CD4-positive, alpha-beta T cell (primary cell): ENCODE data around the gene TAX1BP1. TPM values are rescaled to one million over a fixed set of nuclear protein-coding genes. Genes with fewer than 3 reads are reported as not detected.

Experiments
- ATAC-seq: fragments of 200-7000 bp; cut with Tn5 transposase; one replicate; pipeline ENCODE4 v1.10.0; 2022; ENCODE audit warnings: mild to moderate bottlenecking; ENCODE audit not compliant: poor library complexity
- CTCF ChIA-PET: fragments of 350-600 bp; sonication (Branson Sonifier 250); formaldehyde crosslinking; loops from one replicate; lab custom pipeline; 2021; ENCODE audit warnings: antibody characterized with exemption, inconsistent platforms; lab: Charles Lee
- POLR2A ChIA-PET: fragments of 350-600 bp; sonication (Branson Sonifier 250); formaldehyde crosslinking; loops from one replicate; lab custom pipeline; 2021; ENCODE audit warnings: antibody characterized with exemption, inconsistent platforms; lab: Charles Lee
- DNase-seq, 14 experiments: peaks; one replicate each; pipeline ENCODE4 v3.0.0-alpha.2; 2013 to 2020; ENCODE audit warnings: mixed read lengths in 2 of 14
- H3K27ac ChIP-seq, 2 donors: one replicate each; pipeline versions ENCODE4 v1.5.1 to v1.7.0; 2013; ENCODE audit warnings: low read length in 2 of 2, low read depth in 1 of 2, mild to moderate bottlenecking in 1 of 2
- H3K27me3 ChIP-seq, 2 experiments: 1 replicate in 1 of 2; 2 replicates in 1 of 2; pipeline versions ENCODE4 v1.6.1 to v1.7.0; 2013; ENCODE audit warnings: low read length in 2 of 2, control low read depth in 1 of 2, mild to moderate bottlenecking in 1 of 2, moderate library complexity in 1 of 2; ENCODE audit not compliant: insufficient read depth in 2 of 2, control insufficient read depth in 1 of 2
- H3K36me3 ChIP-seq: one replicate; pipeline ENCODE4 v1.6.1; 2013; ENCODE audit warnings: low read length, control low read depth; ENCODE audit not compliant: insufficient read depth
- H3K4me1 ChIP-seq: one replicate; pipeline ENCODE4 v1.6.1; 2013; ENCODE audit warnings: low read length, control low read depth; ENCODE audit not compliant: insufficient read depth
- H3K4me3 ChIP-seq: one replicate; pipeline ENCODE4 v1.5.1; 2013; ENCODE audit warnings: mild to moderate bottlenecking, low read length, moderate library complexity
- H3K9me3 ChIP-seq, 2 experiments: 1 replicate in 1 of 2; 2 replicates in 1 of 2; pipeline versions ENCODE4 v1.6.1 to v1.7.0; 2013; ENCODE audit warnings: low read length in 2 of 2, mild to moderate bottlenecking in 2 of 2, control low read depth in 1 of 2, moderate library complexity in 1 of 2; ENCODE audit not compliant: control insufficient read depth in 1 of 2, insufficient read depth in 1 of 2
- H3K27ac Mint-ChIP-seq: one replicate; pipeline ENCODE4 v1.8.0; 2020; ENCODE audit warnings: mixed read lengths
- H3K27me3 Mint-ChIP-seq: one replicate; pipeline ENCODE4 v1.8.0; 2021; ENCODE audit warnings: mixed read lengths
- H3K36me3 Mint-ChIP-seq: one replicate; pipeline ENCODE4 v1.8.0; 2021; ENCODE audit warnings: low read depth, mixed read lengths
- H3K4me1 Mint-ChIP-seq: one replicate; pipeline ENCODE4 v1.8.0; 2021; ENCODE audit warnings: low read depth, mixed read lengths
- H3K4me3 Mint-ChIP-seq: one replicate; pipeline ENCODE4 v1.8.0; 2020; ENCODE audit warnings: mild to moderate bottlenecking, mixed read lengths
- H3K9me3 Mint-ChIP-seq: one replicate; pipeline ENCODE4 v1.8.0; 2020; ENCODE audit warnings: mixed read lengths
- intact Hi-C, 2 experiments: fragments of 100-400 bp; cut with DNase I in 1 of 2; cut with micrococcal nuclease in 1 of 2; formaldehyde crosslinking; loops; one replicate each; pipeline versions ENCODE4 v1.15.1 to v1.9.0; 2023 to 2025; cut with DNase I, micrococcal nuclease
- total RNA-seq, 174 experiments: library from RNA in 2 of 174; stranded (reverse) in 2 of 174; gene quantifications; one replicate each; pipeline ENCODE4 v1.2.3 and lab custom pipeline; 2021 to 2026
- TF ChIP-seq, protein P1 (sequence below): fragments of 200-600 bp; IDR thresholded peaks from one replicate; pipeline ENCODE4 v1.8.0; 2022; ENCODE audit warnings: antibody characterized with exemption, mild to moderate bottlenecking

The TAX1BP1 gene
- total RNA-seq, 2 experiments from 2014 or later: 115 TPM

GRCh38 chr7:27735165-27735564 is 4.8 kb upstream of the TAX1BP1 start:
- no peaks in the 10 kb centered on the region for H3K9me3 ChIP-seq
- intact Hi-C loops: loop anchor here in 1 of 2 experiments (10.0 kb wide), 1 partner anchor 450 kb away; the partner anchor contains the start of gene JAZF1
- peaks cover 11% of the 10 kb centered on the region for H3K36me3 Mint-ChIP-seq
- no peak overlapping the region for H3K27ac ChIP-seq
- peaks cover 13% of the 10 kb centered on the region for H3K4me1 Mint-ChIP-seq
- no peak for ATAC-seq
- CTCF ChIA-PET: no interaction called here
- no peaks in the 10 kb centered on the region for H3K27me3 ChIP-seq
- H3K4me3 Mint-ChIP-seq: no peak overlapping the region
- no peaks in the 10 kb centered on the region for H3K27me3 Mint-ChIP-seq
- no peak overlapping the region for H3K27ac Mint-ChIP-seq
- TF ChIP-seq, protein P1, sequence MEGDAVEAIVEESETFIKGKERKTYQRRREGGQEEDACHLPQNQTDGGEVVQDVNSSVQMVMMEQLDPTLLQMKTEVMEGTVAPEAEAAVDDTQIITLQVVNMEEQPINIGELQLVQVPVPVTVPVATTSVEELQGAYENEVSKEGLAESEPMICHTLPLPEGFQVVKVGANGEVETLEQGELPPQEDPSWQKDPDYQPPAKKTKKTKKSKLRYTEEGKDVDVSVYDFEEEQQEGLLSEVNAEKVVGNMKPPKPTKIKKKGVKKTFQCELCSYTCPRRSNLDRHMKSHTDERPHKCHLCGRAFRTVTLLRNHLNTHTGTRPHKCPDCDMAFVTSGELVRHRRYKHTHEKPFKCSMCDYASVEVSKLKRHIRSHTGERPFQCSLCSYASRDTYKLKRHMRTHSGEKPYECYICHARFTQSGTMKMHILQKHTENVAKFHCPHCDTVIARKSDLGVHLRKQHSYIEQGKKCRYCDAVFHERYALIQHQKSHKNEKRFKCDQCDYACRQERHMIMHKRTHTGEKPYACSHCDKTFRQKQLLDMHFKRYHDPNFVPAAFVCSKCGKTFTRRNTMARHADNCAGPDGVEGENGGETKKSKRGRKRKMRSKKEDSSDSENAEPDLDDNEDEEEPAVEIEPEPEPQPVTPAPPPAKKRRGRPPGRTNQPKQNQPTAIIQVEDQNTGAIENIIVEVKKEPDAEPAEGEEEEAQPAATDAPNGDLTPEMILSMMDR: no peak
- no peaks in the 10 kb centered on the region for H3K9me3 Mint-ChIP-seq
- DNase-seq: no peak
- POLR2A ChIA-PET: interaction anchor here (0.6 kb wide), 1 partner anchor 534 kb away, joined by 3 read pairs; no protein-coding TSS in a partner anchor
- H3K4me1 ChIP-seq: no peaks in the 10 kb centered on the region
- no peak overlapping the region for H3K4me3 ChIP-seq
- no peaks in the 10 kb centered on the region for H3K36me3 ChIP-seq

DNA sequence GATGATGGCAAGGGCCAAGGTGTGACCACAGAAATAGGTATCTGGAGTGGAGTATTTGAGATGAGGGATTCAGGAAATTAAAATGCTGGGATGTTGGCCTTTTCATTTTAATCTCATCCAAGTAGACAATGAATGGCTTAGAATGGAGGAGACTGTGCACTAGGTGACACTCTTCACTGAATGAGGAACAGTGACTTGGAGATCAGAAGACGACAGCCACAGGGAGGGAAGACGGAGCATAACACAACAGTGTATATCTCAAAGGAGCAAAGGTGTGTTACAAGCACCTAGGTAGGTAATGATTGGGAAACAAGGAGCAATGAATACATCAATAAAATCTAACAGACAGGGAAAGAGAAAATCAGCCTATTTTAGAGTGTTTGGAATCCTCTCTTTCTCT is 4.1 kb upstream of the TAX1BP1 start:
- intact Hi-C loops: loop anchor here in 1 of 2 experiments (10.0 kb wide), 1 partner anchor 449 kb away; the partner anchor contains the start of gene JAZF1
- POLR2A ChIA-PET: no interaction called here
- Histone ChIP-seq H3K36me3 (no peaks in the 10 kb centered on the region), H3K27ac (no peak overlapping the region), H3K9me3 (no peaks in the 10 kb centered on the region), H3K4me3 (no peak overlapping the region), H3K4me1 (peaks cover 1% of the 10 kb centered on the region), H3K27me3 (no peaks in the 10 kb centered on the region)
- TF ChIP-seq, protein P1: no peak
- Mint-ChIP-seq H3K4me3 (peak overlapping the region; percentile 1), H3K36me3 (peaks cover 18% of the 10 kb centered on the region), H3K9me3 (no peaks in the 10 kb centered on the region), H3K27ac (no peak overlapping the region), H3K4me1 (peaks cover 18% of the 10 kb centered on the region), H3K27me3 (no peaks in the 10 kb centered on the region)
- DNase-seq (no peak), ATAC-seq (no peak)
- CTCF ChIA-PET: no interaction called here

DNA sequence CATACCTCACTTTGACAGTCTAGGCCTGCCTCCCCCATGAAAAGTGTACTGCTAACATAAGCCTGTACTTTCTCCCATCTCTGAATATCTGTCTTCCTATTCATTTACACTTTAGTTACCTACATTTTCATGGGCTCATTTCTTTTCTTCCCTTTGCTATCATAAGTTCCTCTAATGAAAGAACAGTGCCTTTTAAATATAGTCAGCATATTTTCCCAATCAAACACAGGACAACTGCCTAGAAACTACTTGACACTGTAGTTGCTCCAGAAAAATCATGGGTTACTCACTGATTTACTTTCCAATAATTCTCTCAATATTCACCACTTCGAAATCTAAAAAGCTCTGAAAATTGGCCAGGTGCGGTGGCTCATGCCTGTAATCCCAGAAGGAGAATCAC is 2.8 kb upstream of the TAX1BP1 start:
- ChIA-PET POLR2A (no interaction called here), CTCF (interaction anchor here (0.9 kb wide), 1 partner anchor 83 kb away, joined by 3 read pairs; no protein-coding TSS in a partner anchor)
- peaks cover 32% of the 10 kb centered on the region for H3K4me1 Mint-ChIP-seq
- ATAC-seq: no peak
- Histone ChIP-seq H3K27me3 (no peaks in the 10 kb centered on the region), H3K9me3 (no peaks in the 10 kb centered on the region), H3K27ac (no peak overlapping the region), H3K36me3 (no peaks in the 10 kb centered on the region), H3K4me1 (peaks cover 10% of the 10 kb centered on the region), H3K4me3 (no peak overlapping the region)
- peaks cover 26% of the 10 kb centered on the region for H3K36me3 Mint-ChIP-seq
- intact Hi-C loops: loop anchor here in 1 of 2 experiments (10.0 kb wide), 1 partner anchor 448 kb away; the partner anchor contains the start of gene JAZF1
- TF ChIP-seq, protein P1: no peak
- no peaks in the 10 kb centered on the region for H3K9me3 Mint-ChIP-seq
- H3K27me3 Mint-ChIP-seq: no peaks in the 10 kb centered on the region
- DNase-seq: no peak
- H3K27ac Mint-ChIP-seq: no peak overlapping the region
- no peak overlapping the region for H3K4me3 Mint-ChIP-seq
